K562 (cell line): Measurements from ENCODE around the gene TRIAP1. TPM values are rescaled to one million over a fixed set of nuclear protein-coding genes. Genes with fewer than 3 reads are reported as not detected.

Source experiments
- BCLAF1 ChIP-seq, 2 experiments: fragments of 450-650 bp in 1 of 2; IDR thresholded peaks; 2 replicates each; pipeline ENCODE4 v1.6.1; 2011 to 2017; ENCODE audit warnings: low read depth in 2 of 2, antibody characterized with exemption in 1 of 2, borderline replicate concordance in 1 of 2, low read length in 1 of 2, mild to moderate bottlenecking in 1 of 2, mixed read lengths in 1 of 2; ENCODE audit not compliant: control insufficient read depth in 1 of 2
- BRD4 ChIP-seq: fragments of 200-600 bp; sonication (generic); IDR thresholded peaks from 2 replicates; pipeline ENCODE4 v1.6.1; 2017; ENCODE audit warnings: inconsistent platforms
- CSDE1 ChIP-seq, 2 experiments: fragments of 450-650 bp; IDR thresholded peaks; 2 replicates each; pipeline ENCODE4 v1.6.1; 2016; ENCODE audit warnings: mild to moderate bottlenecking in 1 of 2
- DIDO1 ChIP-seq: fragments of 450-650 bp; IDR thresholded peaks from 2 replicates; pipeline ENCODE4 v1.6.1; 2016; ENCODE audit warnings: low read depth, missing biosample characterization, missing genetic modification characterization
- ELF2 ChIP-seq: fragments of 250-450 bp; sonication (Bioruptor Pico); IDR thresholded peaks from 2 replicates; pipeline ENCODE4 v1.5.0; 2021; ENCODE audit warnings: mild to moderate bottlenecking
- KLF1 ChIP-seq: fragments of 450-650 bp; IDR thresholded peaks from 2 replicates; pipeline ENCODE4 v1.6.1; 2016; ENCODE audit warnings: missing genetic modification characterization, missing compliant biosample characterization
- MEF2A ChIP-seq: IDR thresholded peaks from 2 replicates; pipeline ENCODE4 v1.6.1; 2011; ENCODE audit warnings: low read depth, mild to moderate bottlenecking, low read length, moderate library complexity; ENCODE audit not compliant: control insufficient read depth
- NCOA1 ChIP-seq: fragments of 450-650 bp; IDR thresholded peaks from 2 replicates; pipeline ENCODE4 v1.6.1; 2016; ENCODE audit warnings: low read depth
- PKNOX1 ChIP-seq: fragments of 450-650 bp; IDR thresholded peaks from 2 replicates; pipeline ENCODE4 v1.6.1; 2016
- RBM22 ChIP-seq: fragments of 200-400 bp; formaldehyde crosslinking; IDR thresholded peaks from 2 replicates; pipeline ENCODE4 v1.6.1; 2018; ENCODE audit warnings: low read length, low read depth; ENCODE audit not compliant: poor library complexity, severe bottlenecking
- STAT5B ChIP-seq: fragments of 250-450 bp; sonication (Bioruptor Pico); IDR thresholded peaks from 2 replicates; pipeline ENCODE4 v1.8.0; 2021; ENCODE audit warnings: mild to moderate bottlenecking, inconsistent platforms
- STAT6 ChIP-seq: sonication (generic); formaldehyde crosslinking; IDR thresholded peaks from 2 replicates; pipeline ENCODE4 v1.8.1; 2023; ENCODE audit warnings: mild to moderate bottlenecking, missing genetic modification reagents
- ZNF212 ChIP-seq: fragments of 450-650 bp; formaldehyde crosslinking; IDR thresholded peaks from 2 replicates; pipeline ENCODE4 v1.4.0; 2020; ENCODE audit warnings: mild to moderate bottlenecking
- ZNF609 ChIP-seq: sonication (generic); formaldehyde crosslinking; IDR thresholded peaks from 2 replicates; pipeline ENCODE4 v1.8.1; 2023; ENCODE audit warnings: missing genetic modification reagents, mild to moderate bottlenecking, borderline replicate concordance
- ZNF830 ChIP-seq: fragments of 250-450 bp; sonication (Bioruptor Pico); IDR thresholded peaks from 2 replicates; pipeline ENCODE4 v1.5.0; 2021; ENCODE audit warnings: mild to moderate bottlenecking
- polyA plus RNA-seq, 8 experiments: library from polyadenylated mRNA; depleted of rRNA in 4 of 8; stranded (reverse) in 5 of 8; unstranded in 3 of 8; fragments of >200 nt; fragmentation: Nextera tagmentation in 2 of 8; fragmentation: Illumina TruSeq in 1 of 8; extraction: Ambion mirVana in 2 of 8; extraction: Trizol in 1 of 8; gene quantifications; 2 replicates each; pipeline versions ENCODE4 v1.2.1 to v1.2.3, GENCODE V29; 2011 to 2014; ENCODE audit warnings: inconsistent platforms in 1 of 8, missing spikeins in 1 of 8
- total RNA-seq, 7 experiments: library from RNA; depleted of rRNA in 6 of 7; stranded (reverse); fragments of >200 nt in 6 of 7; fragmentation: Illumina TruSeq in 2 of 7; extraction: Trizol in 2 of 7; gene quantifications; 2 replicates each; pipeline versions ENCODE4 v1.2.1 to v1.2.3, GENCODE V29; 2011 to 2021; ENCODE audit warnings: low replicate concordance in 1 of 7

Gene TRIAP1
- total and polyA plus RNA-seq, 9 of the 15 experiments (the other 6 are each of a cell fraction or from before 2014, with no cell fraction given), result 37.3 to 354 (median 65.4) TPM

- TF ChIP-seq BCLAF1 (IDR thresholded peaks at IDR 0.05; ENCODE audit: borderline replicate concordance in 1 of 2, control insufficient read depth in 1 of 2, low read depth in 2 of 2, low read length in 1 of 2) (no peak), CSDE1 (IDR thresholded peaks at IDR 0.05) (no peak), ZNF609 (CRISPR knock-in tag) (no peak), DIDO1 (tag) (no peak), STAT6 (no peak), ZNF212 (CRISPR knock-in tag) (no peak), NCOA1 (no peak), BRD4 (no peak), ZNF830 (no peak), ELF2 (CRISPR knock-in tag) (no peak), STAT5B (CRISPR knock-in tag) (no peak), MEF2A (no peak), RBM22 (no peak), KLF1 (tag) (no peak), PKNOX1 (0 out of 2 replicates have a peak, but pooled peaks have one; percentile 10)
- TF ChIP-seq, all 486 proteins: peak for 4
Observed at GRCh38 chr12:120404271-120404670, 41.9 kb downstream of the TRIAP1 start (continued).
